Naive B cell (primary cell): ENCODE results near the gene CES2. TPM values are rescaled to one million over a fixed set of nuclear protein-coding genes. Genes with fewer than 3 reads are reported as not detected.

Experiments
- ATAC-seq, 2 donors: fragments of 150-1000 bp; cut with Tn5 transposase; 2 replicates each; pipeline ENCODE4 v1.10.0; 2021; ENCODE audit warnings: low read depth in 2 of 2, mild to moderate bottlenecking in 2 of 2, moderate library complexity in 2 of 2
- DNase-seq: peaks from one replicate; pipeline ENCODE4 v3.0.0; 2022
- H3K27ac Mint-ChIP-seq, 6 donors: one replicate each; pipeline ENCODE4 v1.8.0; 2020 to 2022; ENCODE audit warnings: mild to moderate bottlenecking in 6 of 6, mixed read lengths in 6 of 6, moderate library complexity in 5 of 6, inconsistent platforms in 2 of 6
- H3K27me3 Mint-ChIP-seq, 3 donors: one replicate each; pipeline ENCODE4 v1.8.0; 2021 to 2022; ENCODE audit warnings: mixed read lengths in 3 of 3, mild to moderate bottlenecking in 1 of 3
- H3K36me3 Mint-ChIP-seq, 2 donors: one replicate each; pipeline ENCODE4 v1.8.0; 2020 to 2022; ENCODE audit warnings: mixed read lengths in 2 of 2, inconsistent platforms in 1 of 2, mild to moderate bottlenecking in 1 of 2
- H3K4me1 Mint-ChIP-seq, 3 donors: one replicate each; pipeline ENCODE4 v1.8.0; 2020 to 2022; ENCODE audit warnings: mixed read lengths in 3 of 3, inconsistent platforms in 1 of 3, mild to moderate bottlenecking in 1 of 3, moderate library complexity in 1 of 3
- H3K4me3 Mint-ChIP-seq, 8 donors: one replicate each; pipeline ENCODE4 v1.8.0; 2020 to 2022; ENCODE audit warnings: mild to moderate bottlenecking in 8 of 8, mixed read lengths in 8 of 8, moderate library complexity in 8 of 8, inconsistent platforms in 2 of 8
- H3K9me3 Mint-ChIP-seq, 7 donors: one replicate each; pipeline ENCODE4 v1.8.0; 2020 to 2022; ENCODE audit warnings: mixed read lengths in 7 of 7, mild to moderate bottlenecking in 5 of 7, inconsistent platforms in 2 of 7, moderate library complexity in 1 of 7
- polyA plus RNA-seq, 6 donors: library from polyadenylated mRNA; unstranded; fragments of 300-500 nt; fragmentation: Illumina TruSeq; gene quantifications; one replicate each; pipeline ENCODE4 v1.2.3, GENCODE V29; 2021; ENCODE audit warnings: low read depth in 6 of 6

CES2 gene
- polyA plus RNA-seq, 6 donors from 2014 or later: 16.3 to 25.7 (median 21.0) TPM

GRCh38 chr16:66898207-66898606, 37.1 kb upstream of the CES2 start:
- peaks cover 0 to 5% (median 5%) of the 10 kb centered on the region in 3 donors for H3K27me3 Mint-ChIP-seq
- DNase-seq (no peak), ATAC-seq (no peak)
- no peaks in the 10 kb centered on the region for H3K36me3 Mint-ChIP-seq
- H3K4me3 Mint-ChIP-seq: peak overlapping the region in 1 of 8 donors; percentile 21
- peaks cover 0 to 11% (median 0%) of the 10 kb centered on the region in 3 donors for H3K4me1 Mint-ChIP-seq
- H3K9me3 Mint-ChIP-seq: no peaks in the 10 kb centered on the region
- H3K27ac Mint-ChIP-seq: peak overlapping the region in 1 of 6 donors; percentile 8

- no peak for DNase-seq
- Mint-ChIP-seq H3K27ac (peak overlapping the region in 1 of 6 donors; percentile 65), H3K4me1 (peaks cover 0 to 11% (median 0%) of the 10 kb centered on the region in 3 donors), H3K27me3 (peaks cover 0 to 5% (median 5%) of the 10 kb centered on the region in 3 donors), H3K4me3 (no peak overlapping the region), H3K36me3 (no peaks in the 10 kb centered on the region), H3K9me3 (no peaks in the 10 kb centered on the region)
- ATAC-seq: no peak
Observed at GRCh38 chr16:66898933-66899309, 36.4 kb upstream of the CES2 start.

GRCh38 chr16:66899310-66899944, 35.9 kb upstream of the CES2 start:
- ATAC-seq (no peak), DNase-seq (no peak)
- H3K27ac Mint-ChIP-seq: peak overlapping the region in 1 of 6 donors; percentile 65
- H3K4me3 Mint-ChIP-seq: no peak overlapping the region
- H3K27me3 Mint-ChIP-seq: peaks cover 0 to 5% (median 5%) of the 10 kb centered on the region in 3 donors
- H3K4me1 Mint-ChIP-seq: peaks cover 0 to 9% (median 0%) of the 10 kb centered on the region in 3 donors
- no peaks in the 10 kb centered on the region for H3K36me3 Mint-ChIP-seq
- no peaks in the 10 kb centered on the region for H3K9me3 Mint-ChIP-seq

GRCh38 chr16:66899945-66900710, 35.2 kb upstream of the CES2 start:
- H3K9me3 Mint-ChIP-seq: no peaks in the 10 kb centered on the region
- no peak overlapping the region for H3K4me3 Mint-ChIP-seq
- ATAC-seq: no peak
- H3K27me3 Mint-ChIP-seq: peaks cover 0 to 5% (median 5%) of the 10 kb centered on the region in 3 donors
- H3K4me1 Mint-ChIP-seq: peaks cover 0 to 3% (median 0%) of the 10 kb centered on the region in 3 donors
- no peaks in the 10 kb centered on the region for H3K36me3 Mint-ChIP-seq
- H3K27ac Mint-ChIP-seq: no peak overlapping the region
- DNase-seq: no peak

- H3K36me3 Mint-ChIP-seq: no peaks in the 10 kb centered on the region
- ATAC-seq (no peak), DNase-seq (no peak)
- no peak overlapping the region for H3K27ac Mint-ChIP-seq
- peaks cover 0 to 5% (median 5%) of the 10 kb centered on the region in 3 donors for H3K27me3 Mint-ChIP-seq
- H3K4me3 Mint-ChIP-seq: peak overlapping the region in 1 of 8 donors; percentile 68
- no peaks in the 10 kb centered on the region for H3K9me3 Mint-ChIP-seq
- H3K4me1 Mint-ChIP-seq: peaks cover 0 to 4% (median 0%) of the 10 kb centered on the region in 3 donors
Observed at GRCh38 chr16:66900721-66901441, 34.4 kb upstream of the CES2 start.

GRCh38 chr16:66901626-66902025, 33.7 kb upstream of the CES2 start:
- H3K27ac Mint-ChIP-seq: no peak overlapping the region

GRCh38 chr16:66902648-66903543, 32.4 kb upstream of the CES2 start:
- no peak for ATAC-seq
- DNase-seq: no peak
- H3K27ac Mint-ChIP-seq: no peak overlapping the region
- H3K4me1 Mint-ChIP-seq: peaks cover 0 to 6% (median 0%) of the 10 kb centered on the region in 3 donors
- H3K36me3 Mint-ChIP-seq: no peaks in the 10 kb centered on the region
- H3K4me3 Mint-ChIP-seq: no peak overlapping the region
- H3K27me3 Mint-ChIP-seq: peaks cover 0 to 5% (median 5%) of the 10 kb centered on the region in 3 donors
- H3K9me3 Mint-ChIP-seq: peaks cover 0 to 1% (median 0%) of the 10 kb centered on the region in 7 donors

More at GRCh38 chr16:66901626-66902025, 33.7 kb upstream of the CES2 start:
- Mint-ChIP-seq H3K4me3 (no peak overlapping the region), H3K9me3 (peaks cover 0 to 1% (median 0%) of the 10 kb centered on the region in 7 donors), H3K36me3 (no peaks in the 10 kb centered on the region), H3K27me3 (peaks cover 0 to 5% (median 5%) of the 10 kb centered on the region in 3 donors), H3K4me1 (peaks cover 0 to 6% (median 0%) of the 10 kb centered on the region in 3 donors)
- DNase-seq: no peak
- ATAC-seq: no peak

- Mint-ChIP-seq H3K4me1 (peaks cover 0 to 6% (median 0%) of the 10 kb centered on the region in 3 donors), H3K9me3 (peaks cover 0 to 1% (median 0%) of the 10 kb centered on the region in 7 donors), H3K27me3 (peaks cover 0 to 12% (median 11%) of the 10 kb centered on the region in 3 donors), H3K4me3 (no peak overlapping the region), H3K27ac (peak overlapping the region in 1 of 6 donors; percentile 39), H3K36me3 (no peaks in the 10 kb centered on the region)
- no peak for ATAC-seq
- DNase-seq: no peak
Observed at GRCh38 chr16:66903544-66904427, 31.5 kb upstream of the CES2 start.

GRCh38 chr16:66904428-66904845, 30.9 kb upstream of the CES2 start:
- H3K27ac Mint-ChIP-seq: no peak overlapping the region
- H3K36me3 Mint-ChIP-seq: no peaks in the 10 kb centered on the region

GRCh38 chr16:66904846-66905632, 30.3 kb upstream of the CES2 start:
- H3K4me1 Mint-ChIP-seq: peaks cover 0 to 6% (median 0%) of the 10 kb centered on the region in 3 donors
- H3K27ac Mint-ChIP-seq: no peak overlapping the region
- H3K36me3 Mint-ChIP-seq: no peaks in the 10 kb centered on the region
- no peak overlapping the region for H3K4me3 Mint-ChIP-seq
- DNase-seq: no peak
- H3K27me3 Mint-ChIP-seq: peaks cover 0 to 12% (median 10%) of the 10 kb centered on the region in 3 donors
- no peak for ATAC-seq
- H3K9me3 Mint-ChIP-seq: peaks cover 0 to 1% (median 0%) of the 10 kb centered on the region in 7 donors

More at GRCh38 chr16:66904428-66904845, 30.9 kb upstream of the CES2 start:
- H3K4me1 Mint-ChIP-seq: peaks cover 0 to 6% (median 0%) of the 10 kb centered on the region in 3 donors
- H3K9me3 Mint-ChIP-seq: peaks cover 0 to 1% (median 0%) of the 10 kb centered on the region in 7 donors
- ATAC-seq (no peak), DNase-seq (no peak)
- peaks cover 0 to 12% (median 10%) of the 10 kb centered on the region in 3 donors for H3K27me3 Mint-ChIP-seq
- H3K4me3 Mint-ChIP-seq: no peak overlapping the region
